ENCODE results near the gene CBLL1. TPM values are rescaled to one million over a fixed set of nuclear protein-coding genes. Genes with fewer than 3 reads are reported as not detected.

CBLL1 gene
- total RNA-seq, 1 experiment from 2014 or later, result 14.3 TPM

- no peak for DNase-seq (ENCODE audit: low spot score)
Measured at GRCh38 chr7:107742678-107743566, 1.0 kb upstream of the CBLL1 start.

- DNase-seq (ENCODE audit: low spot score), result no peak
Measured at GRCh38 chr7:107744345-107744750, 406 bp downstream of the CBLL1 start.

GRCh38 chr7:107746006-107746405 is 2.1 kb downstream of the CBLL1 start:
- no peak for DNase-seq (ENCODE audit: low spot score)

- no peak for DNase-seq (ENCODE audit: low spot score)
Measured at GRCh38 chr7:107751113-107751512, 7.2 kb downstream of the CBLL1 start.

GRCh38 chr7:107754642-107755041 is 10.7 kb downstream of the CBLL1 start:
- no peak for DNase-seq (ENCODE audit: low spot score)

- no peak for DNase-seq (ENCODE audit: low spot score)
Measured at GRCh38 chr7:107758667-107759066, 14.7 kb downstream of the CBLL1 start.

GRCh38 chr7:107767391-107767790 is 23.4 kb downstream of the CBLL1 start:
- DNase-seq (ENCODE audit: low spot score), result no peak

GRCh38 chr7:107768263-107768662 is 24.3 kb downstream of the CBLL1 start:
- no peak for DNase-seq (ENCODE audit: low spot score)

GRCh38 chr7:107773027-107773426 is 29.1 kb downstream of the CBLL1 start:
- no peak for DNase-seq (ENCODE audit: low spot score)

- no peak for DNase-seq (ENCODE audit: low spot score)
Measured at GRCh38 chr7:107777702-107778101, 33.8 kb downstream of the CBLL1 start.

- no peak for DNase-seq (ENCODE audit: low spot score)
Measured at GRCh38 chr7:107778283-107778682, 34.3 kb downstream of the CBLL1 start.

GRCh38 chr7:107779647-107780099 is 35.7 kb downstream of the CBLL1 start:
- DNase-seq (ENCODE audit: low spot score), result no peak

- no peak for DNase-seq (ENCODE audit: low spot score)
Measured at GRCh38 chr7:107782374-107782773, 38.4 kb downstream of the CBLL1 start.

GRCh38 chr7:107783648-107784047 is 39.7 kb downstream of the CBLL1 start:
- no peak for DNase-seq (ENCODE audit: low spot score)

GRCh38 chr7:107785170-107785569 is 41.2 kb downstream of the CBLL1 start:
- DNase-seq (ENCODE audit: low spot score), result no peak

GRCh38 chr7:107785926-107786325 is 42.0 kb downstream of the CBLL1 start:
- DNase-seq (ENCODE audit: low spot score), result no peak

- no peak for DNase-seq (ENCODE audit: low spot score)
Measured at GRCh38 chr7:107788216-107788615, 44.3 kb downstream of the CBLL1 start.

- no peak for DNase-seq (ENCODE audit: low spot score)
Measured at GRCh38 chr7:107788662-107789061, 44.7 kb downstream of the CBLL1 start.

GRCh38 chr7:107789647-107790046 is 45.7 kb downstream of the CBLL1 start:
- no peak for DNase-seq (ENCODE audit: low spot score)

- DNase-seq (ENCODE audit: low spot score), result no peak
Measured at GRCh38 chr7:107792364-107792763, 48.4 kb downstream of the CBLL1 start.

- DNase-seq (ENCODE audit: low spot score), result no peak
Measured at GRCh38 chr7:107799647-107800264, 55.8 kb downstream of the CBLL1 start.

GRCh38 chr7:107803009-107803610 is 59.2 kb downstream of the CBLL1 start, which contains the start of gene SLC26A3:
SLC26A3 (minus strand) TSS chr7:107803223; CDS start chr7:107794509, 8,714 bp downstream.
- DNase-seq (ENCODE audit: low spot score), result peak; percentile 4

Measured in HT-29 (cell line).